ENCODE data around the gene PFDN2. TPM values are rescaled to one million over a fixed set of nuclear protein-coding genes. Genes with fewer than 3 reads are reported as not detected.
"Not testable (repeated sequence)": the region's sequence is repeated elsewhere in the genome, so short reads cannot be mapped to it uniquely, and the experiment has no call there.

Gene PFDN2
- total RNA-seq, 1 experiment from 2014 or later = 46.8 TPM

DNA sequence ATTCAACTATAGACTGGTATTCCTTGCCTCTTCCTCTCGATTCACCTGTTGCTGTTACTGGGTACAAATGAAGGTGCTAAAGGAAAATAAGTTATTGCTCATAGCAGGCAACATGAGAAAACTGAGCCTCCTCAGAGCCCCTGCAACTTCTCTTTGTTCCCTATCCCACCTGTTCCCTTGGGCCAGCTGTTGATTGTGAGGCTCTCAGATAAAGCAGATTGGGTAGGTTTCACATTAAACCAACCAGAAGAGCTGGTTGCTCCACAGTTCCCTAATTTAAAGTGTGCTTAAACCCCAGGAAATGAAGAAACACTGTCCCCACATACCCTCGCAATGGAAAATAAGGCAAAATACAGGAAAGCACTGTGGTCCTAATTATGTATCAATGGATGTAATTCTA lies 9.8 kb upstream of the PFDN2 start:
- H3K27me3 ChIP-seq (ENCODE audit: control insufficient read depth, insufficient read depth, low read length) = no peaks in the 10 kb centered on the region
- DNase-seq = no peak
- no peak overlapping the region for H3K4me3 ChIP-seq (ENCODE audit: insufficient read depth, low read depth, low read length)
- peaks cover 15% of the 10 kb centered on the region for H3K36me3 ChIP-seq (replicated peaks; ENCODE audit: control insufficient read depth, insufficient read depth, low read length)

DNA sequence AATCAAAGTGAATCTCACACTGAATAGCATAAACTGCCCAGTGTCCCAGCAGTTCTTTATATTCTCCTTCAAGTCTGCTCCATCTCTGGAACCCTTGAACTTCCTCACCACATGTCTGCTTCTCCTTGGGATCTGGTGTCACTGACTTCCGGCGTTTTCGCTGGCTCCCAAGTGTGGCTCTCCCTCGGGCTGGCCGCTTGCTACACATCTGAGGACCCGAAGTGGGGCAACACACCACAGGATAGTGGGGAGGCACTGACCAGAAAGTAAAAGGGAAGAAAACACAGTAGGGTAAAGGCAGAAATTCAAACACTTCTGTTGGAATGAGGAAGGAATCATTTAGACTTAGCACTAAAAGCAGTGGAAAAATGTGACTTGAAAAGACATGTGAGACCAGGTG lies 5.1 kb upstream of the PFDN2 start:
- Histone ChIP-seq H3K36me3 (replicated peaks; ENCODE audit: control insufficient read depth, insufficient read depth, low read length) (peaks cover 36% of the 10 kb centered on the region), H3K4me3 (ENCODE audit: insufficient read depth, low read depth, low read length) (no peak overlapping the region), H3K27me3 (ENCODE audit: control insufficient read depth, insufficient read depth, low read length) (no peaks in the 10 kb centered on the region)
- DNase-seq = no peak

DNA sequence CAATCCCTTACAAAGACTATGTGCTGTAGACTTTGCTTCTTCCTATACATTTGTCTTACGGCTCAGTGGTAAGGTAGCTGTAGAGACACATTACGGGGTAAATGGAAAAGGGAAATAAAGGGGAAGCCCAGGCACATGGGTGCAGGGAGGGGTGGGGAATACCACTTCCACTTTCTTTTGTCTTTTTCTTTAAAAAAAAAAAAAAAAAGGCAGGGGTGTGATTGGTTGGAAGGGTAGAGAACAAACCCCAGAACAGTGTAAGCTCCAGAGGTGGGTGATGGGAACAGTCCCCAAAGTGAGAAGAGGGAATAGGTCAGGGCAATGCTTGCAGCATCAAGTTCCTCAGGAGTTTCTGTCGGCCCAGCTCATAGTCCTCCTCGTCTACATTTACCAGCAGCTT lies 4.0 kb upstream of the PFDN2 start:
- H3K4me3 ChIP-seq (ENCODE audit: insufficient read depth, low read depth, low read length) = no peak overlapping the region
- peaks cover 36% of the 10 kb centered on the region for H3K36me3 ChIP-seq (replicated peaks; ENCODE audit: control insufficient read depth, insufficient read depth, low read length)
- H3K27me3 ChIP-seq (ENCODE audit: control insufficient read depth, insufficient read depth, low read length) = no peaks in the 10 kb centered on the region
- no peak for DNase-seq

DNA sequence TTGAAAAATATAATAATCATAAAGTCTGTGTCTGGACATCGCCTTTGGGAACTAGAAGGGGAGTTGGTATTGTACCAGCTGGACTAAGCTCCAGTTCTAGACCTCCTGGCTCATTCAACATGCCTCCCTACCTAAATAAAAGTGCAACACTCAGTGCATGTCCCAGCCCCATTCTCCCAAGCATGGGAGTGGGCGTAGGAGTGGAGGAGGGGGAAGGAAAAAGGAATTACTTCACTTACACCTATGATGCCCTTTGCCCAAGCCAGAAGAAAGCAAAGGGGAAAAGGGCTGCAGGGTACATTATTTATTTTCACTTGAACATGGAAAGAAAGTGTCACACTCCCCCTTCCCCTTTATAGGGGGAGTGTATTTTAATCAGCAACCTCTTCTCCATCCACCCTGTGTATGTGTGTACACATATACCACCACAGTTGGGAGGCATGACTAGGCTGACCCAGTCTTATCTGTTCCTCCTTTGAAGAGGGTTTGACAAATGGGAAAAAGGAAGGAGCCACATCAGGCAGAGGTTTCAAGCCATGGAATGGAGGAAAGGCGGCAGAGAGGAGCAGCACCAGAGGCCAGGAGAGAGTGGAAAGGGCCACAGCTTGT lies 3.3 kb upstream of the PFDN2 start:
- no peak overlapping the region for H3K4me3 ChIP-seq (ENCODE audit: insufficient read depth, low read depth, low read length)
- DNase-seq = no peak
- H3K27me3 ChIP-seq (ENCODE audit: control insufficient read depth, insufficient read depth, low read length) = no peaks in the 10 kb centered on the region
- H3K36me3 ChIP-seq (replicated peaks; ENCODE audit: control insufficient read depth, insufficient read depth, low read length) = peaks cover 36% of the 10 kb centered on the region

DNA sequence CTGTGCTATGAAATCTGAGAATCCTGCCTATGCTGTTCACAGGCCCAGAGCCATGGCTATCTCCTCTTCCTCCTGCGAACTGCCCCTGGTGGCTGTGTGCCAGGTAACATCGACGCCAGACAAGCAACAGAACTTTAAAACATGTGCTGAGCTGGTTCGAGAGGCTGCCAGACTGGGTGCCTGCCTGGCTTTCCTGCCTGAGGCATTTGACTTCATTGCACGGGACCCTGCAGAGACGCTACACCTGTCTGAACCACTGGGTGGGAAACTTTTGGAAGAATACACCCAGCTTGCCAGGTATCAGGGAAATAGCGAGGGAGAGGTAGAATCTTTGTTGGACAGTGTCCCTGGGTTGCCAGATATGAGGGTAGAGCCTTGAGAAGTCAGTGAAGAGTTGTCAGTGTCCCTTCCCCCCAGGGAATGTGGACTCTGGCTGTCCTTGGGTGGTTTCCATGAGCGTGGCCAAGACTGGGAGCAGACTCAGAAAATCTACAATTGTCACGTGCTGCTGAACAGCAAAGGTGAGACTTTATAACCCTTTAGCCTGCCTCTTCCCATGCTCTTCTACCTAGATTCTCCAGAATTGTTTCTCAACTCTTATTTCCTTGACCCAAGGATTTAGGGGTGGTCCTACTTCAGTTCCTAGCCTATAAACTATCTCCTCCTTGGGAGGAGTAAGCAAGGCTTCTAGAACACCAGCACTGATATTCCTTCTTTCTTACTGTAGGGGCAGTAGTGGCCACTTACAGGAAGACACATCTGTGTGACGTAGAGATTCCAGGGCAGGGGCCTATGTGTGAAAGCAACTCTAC lies 1.5 kb upstream of the PFDN2 start:
- H3K36me3 ChIP-seq (replicated peaks; ENCODE audit: control insufficient read depth, insufficient read depth, low read length) = peaks cover 35% of the 10 kb centered on the region
- H3K27me3 ChIP-seq (ENCODE audit: control insufficient read depth, insufficient read depth, low read length) = no peaks in the 10 kb centered on the region
- H3K4me3 ChIP-seq (ENCODE audit: insufficient read depth, low read depth, low read length) = peak overlapping the region; percentile 91; the same call in 1 of the 2 replicates
- peak; percentile 81 for DNase-seq

DNA sequence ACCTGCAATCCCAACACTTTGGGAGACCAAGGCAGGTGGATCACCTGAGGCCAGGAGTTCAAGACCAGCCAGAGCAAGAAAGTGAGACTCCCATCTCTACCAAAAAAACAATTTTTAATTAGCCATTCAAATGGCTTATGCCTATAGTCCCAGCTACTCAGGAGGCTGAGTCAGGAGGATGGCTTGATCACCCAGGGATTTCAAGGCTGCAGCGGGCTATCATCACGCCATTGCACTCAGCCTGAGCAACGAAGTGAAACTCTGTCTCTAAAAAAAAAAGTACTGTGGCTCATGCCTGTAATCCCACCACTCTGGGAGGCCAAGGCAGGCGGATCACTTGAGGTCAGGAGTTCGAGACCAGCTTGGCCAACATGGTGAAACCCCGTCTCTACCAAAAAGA lies 1.9 kb downstream of the PFDN2 start:
- H3K4me3 ChIP-seq (ENCODE audit: insufficient read depth, low read depth, low read length); H3K36me3 ChIP-seq (replicated peaks; ENCODE audit: control insufficient read depth, insufficient read depth, low read length); H3K27me3 ChIP-seq (ENCODE audit: control insufficient read depth, insufficient read depth, low read length); DNase-seq: not testable (repeated sequence)

DNA sequence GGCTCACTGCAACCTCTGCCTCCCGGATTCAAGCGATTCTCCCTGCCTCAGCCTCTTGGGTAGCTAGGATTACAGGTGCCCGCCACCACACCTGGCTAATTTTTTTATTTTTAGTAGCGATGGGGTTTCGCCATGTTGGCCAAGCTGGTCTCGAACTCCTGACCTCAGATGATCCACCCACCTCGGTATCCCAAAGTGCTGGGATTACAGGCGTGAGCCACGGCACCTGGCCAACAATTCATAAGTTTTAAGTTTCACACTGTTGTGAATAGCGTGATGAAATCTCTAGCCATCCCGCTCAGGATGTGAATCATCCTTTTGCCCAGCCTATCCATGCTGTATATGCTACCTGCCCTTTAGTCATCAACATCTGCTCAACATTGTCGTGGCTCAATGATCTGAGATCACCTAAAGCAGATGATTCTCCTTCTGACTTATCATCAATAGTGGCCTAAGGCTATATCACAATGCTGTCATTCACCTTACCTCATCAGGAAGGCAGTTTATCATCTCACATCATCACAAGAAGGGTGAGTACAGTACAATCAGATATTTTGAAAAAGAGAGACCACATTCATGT lies 2.6 kb downstream of the PFDN2 start:
- H3K36me3 ChIP-seq (replicated peaks; ENCODE audit: control insufficient read depth, insufficient read depth, low read length) = peaks cover 6% of the 10 kb centered on the region
- no peaks in the 10 kb centered on the region for H3K27me3 ChIP-seq (ENCODE audit: control insufficient read depth, insufficient read depth, low read length)
- DNase-seq = no peak
- H3K4me3 ChIP-seq (ENCODE audit: insufficient read depth, low read depth, low read length) = no peak overlapping the region

DNA sequence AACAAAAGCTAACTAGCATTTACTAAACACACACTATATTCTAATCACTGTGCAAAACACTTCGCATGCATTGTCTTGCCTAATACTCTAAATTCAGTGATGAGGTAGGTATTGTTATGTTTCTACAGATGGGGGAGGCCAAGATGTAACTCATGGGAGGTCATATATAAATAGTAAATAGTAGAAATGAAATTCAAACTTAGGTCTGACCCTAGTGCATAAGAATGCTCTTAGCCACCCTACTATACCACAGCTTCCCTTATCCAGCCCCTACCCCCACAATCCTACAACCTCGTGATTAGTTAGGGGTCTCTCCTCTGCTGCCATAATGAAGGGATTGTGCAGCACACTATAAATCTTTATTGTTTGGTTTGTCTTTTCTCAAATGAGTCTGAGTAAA lies 3.3 kb downstream of the PFDN2 start:
- Histone ChIP-seq H3K4me3 (ENCODE audit: insufficient read depth, low read depth, low read length) (no peak overlapping the region), H3K27me3 (ENCODE audit: control insufficient read depth, insufficient read depth, low read length) (no peaks in the 10 kb centered on the region)
- no peak for DNase-seq

DNA sequence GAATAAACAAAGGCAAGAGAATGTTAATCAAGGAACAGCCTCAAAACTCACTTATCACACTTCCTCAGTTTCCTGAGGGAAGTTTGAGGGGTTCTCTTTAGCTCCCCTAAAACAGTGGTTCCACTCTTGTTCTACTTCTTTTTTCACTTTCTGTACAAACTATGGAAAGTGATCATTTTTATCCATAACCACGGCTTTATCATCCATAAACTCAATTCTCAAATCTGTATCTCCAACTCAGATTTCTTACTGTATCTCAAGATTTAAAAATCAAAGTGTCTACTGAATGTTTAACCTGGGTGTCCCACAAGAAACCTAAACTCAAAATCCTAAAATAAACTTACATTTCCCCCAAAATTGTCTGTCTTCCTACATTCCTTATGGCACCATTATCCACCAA lies 3.9 kb downstream of the PFDN2 start:
- DNase-seq = no peak
- Histone ChIP-seq H3K27me3 (ENCODE audit: control insufficient read depth, insufficient read depth, low read length) (no peaks in the 10 kb centered on the region), H3K4me3 (ENCODE audit: insufficient read depth, low read depth, low read length) (no peak overlapping the region), H3K36me3 (replicated peaks; ENCODE audit: control insufficient read depth, insufficient read depth, low read length) (no peaks in the 10 kb centered on the region; the same call in 1 of the 2 replicates)

More for the DNA sequence above, 3.3 kb downstream of the PFDN2 start:
- H3K36me3 ChIP-seq (replicated peaks; ENCODE audit: control insufficient read depth, insufficient read depth, low read length) = no peaks in the 10 kb centered on the region; the same call in 1 of the 2 replicates

DNA sequence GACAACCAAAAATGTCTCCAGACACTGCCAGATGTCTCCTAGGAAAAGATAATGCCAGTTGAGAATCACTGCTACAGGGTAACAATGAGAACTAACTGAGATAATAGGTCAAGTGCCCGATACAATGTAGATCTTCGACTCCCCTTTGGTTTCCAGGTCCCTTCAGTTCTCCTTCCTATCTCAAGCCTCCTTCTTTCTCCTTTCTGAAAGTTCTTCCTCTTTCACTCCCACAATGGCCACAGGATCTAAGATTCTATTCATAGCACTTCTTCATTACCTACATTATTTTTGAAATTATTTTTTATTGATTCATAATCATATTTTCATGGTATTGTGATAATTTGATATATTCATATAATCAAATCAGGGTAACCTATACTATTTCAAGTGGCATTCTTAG lies 6.3 kb downstream of the PFDN2 start:
- no peaks in the 10 kb centered on the region for H3K27me3 ChIP-seq (ENCODE audit: control insufficient read depth, insufficient read depth, low read length)
- H3K36me3 ChIP-seq (replicated peaks; ENCODE audit: control insufficient read depth, insufficient read depth, low read length) = no peaks in the 10 kb centered on the region; the same call in 1 of the 2 replicates
- no peak overlapping the region for H3K4me3 ChIP-seq (ENCODE audit: insufficient read depth, low read depth, low read length)
- no peak for DNase-seq

DNA sequence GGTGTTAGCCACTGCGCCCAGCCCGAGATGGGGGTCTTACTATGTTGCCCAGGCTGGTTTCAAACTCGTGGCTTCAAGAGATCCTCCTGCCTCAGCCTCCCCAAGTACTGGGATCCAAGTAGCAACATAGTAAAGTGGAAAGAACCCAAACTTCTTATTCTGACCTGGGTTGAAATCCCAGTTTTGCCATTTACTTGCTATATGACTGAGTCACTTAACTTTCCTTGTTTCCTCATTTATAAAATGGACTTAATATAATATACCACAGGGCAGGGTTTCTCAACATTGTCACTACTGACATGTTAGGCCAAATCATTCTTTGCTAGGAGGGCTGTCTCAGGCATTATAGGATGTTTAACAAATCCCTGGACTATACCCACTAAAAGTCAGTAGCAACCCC lies 6.7 kb downstream of the PFDN2 start:
- DNase-seq = no peak
- Histone ChIP-seq H3K4me3 (ENCODE audit: insufficient read depth, low read depth, low read length) (no peak overlapping the region), H3K27me3 (ENCODE audit: control insufficient read depth, insufficient read depth, low read length) (no peaks in the 10 kb centered on the region), H3K36me3 (replicated peaks; ENCODE audit: control insufficient read depth, insufficient read depth, low read length) (no peaks in the 10 kb centered on the region; the same call in 1 of the 2 replicates)

DNA sequence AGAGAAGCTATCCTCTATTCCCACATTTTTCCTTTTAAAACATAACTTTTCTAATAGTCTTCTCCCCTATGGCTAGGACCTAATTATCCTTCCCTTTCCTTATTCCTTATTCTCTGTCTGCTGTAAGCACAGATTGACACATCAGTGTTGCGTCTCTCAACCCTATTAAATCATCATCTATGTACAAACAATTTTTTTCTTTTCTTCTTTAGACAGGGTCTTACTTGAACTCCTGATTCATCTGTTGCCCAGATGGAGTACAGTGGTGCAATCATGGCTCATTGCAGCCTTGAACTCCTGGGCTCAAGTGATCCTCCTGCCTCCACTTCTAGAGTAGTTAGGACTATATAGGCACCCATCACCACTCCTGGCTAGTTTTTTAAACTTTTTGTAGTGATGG lies 11.4 kb downstream of the PFDN2 start:
- DNase-seq = no peak
- H3K36me3 ChIP-seq (replicated peaks; ENCODE audit: control insufficient read depth, insufficient read depth, low read length) = peaks cover 7% of the 10 kb centered on the region
- no peaks in the 10 kb centered on the region for H3K27me3 ChIP-seq (ENCODE audit: control insufficient read depth, insufficient read depth, low read length)
- H3K4me3 ChIP-seq (ENCODE audit: insufficient read depth, low read depth, low read length) = no peak overlapping the region

DNA sequence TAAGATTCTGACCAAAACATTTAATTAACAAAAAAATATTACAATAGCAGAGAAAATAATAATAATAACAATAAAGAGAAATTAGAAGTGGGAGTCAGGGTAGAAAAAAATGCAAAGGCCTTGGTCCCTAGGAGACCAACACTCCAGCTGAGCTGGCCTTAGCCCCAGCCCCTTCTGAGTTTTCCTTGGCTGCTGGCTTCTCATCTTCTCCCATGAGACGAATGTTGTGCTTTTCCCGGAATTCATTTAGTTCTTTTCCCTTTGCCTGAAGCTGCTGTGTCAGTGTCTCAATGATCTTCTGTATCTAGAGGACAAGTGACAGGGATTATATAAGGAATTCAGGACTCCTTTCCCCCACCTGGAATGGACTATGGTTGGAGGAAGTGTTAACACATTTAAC lies 17.3 kb downstream of the PFDN2 start:
- Histone ChIP-seq H3K36me3 (replicated peaks; ENCODE audit: control insufficient read depth, insufficient read depth, low read length) (peaks cover 10% of the 10 kb centered on the region), H3K4me3 (ENCODE audit: insufficient read depth, low read depth, low read length) (no peak overlapping the region), H3K27me3 (ENCODE audit: control insufficient read depth, insufficient read depth, low read length) (peaks cover 1% of the 10 kb centered on the region; the same call in 1 of the 2 replicates)
- DNase-seq = no peak

DNA sequence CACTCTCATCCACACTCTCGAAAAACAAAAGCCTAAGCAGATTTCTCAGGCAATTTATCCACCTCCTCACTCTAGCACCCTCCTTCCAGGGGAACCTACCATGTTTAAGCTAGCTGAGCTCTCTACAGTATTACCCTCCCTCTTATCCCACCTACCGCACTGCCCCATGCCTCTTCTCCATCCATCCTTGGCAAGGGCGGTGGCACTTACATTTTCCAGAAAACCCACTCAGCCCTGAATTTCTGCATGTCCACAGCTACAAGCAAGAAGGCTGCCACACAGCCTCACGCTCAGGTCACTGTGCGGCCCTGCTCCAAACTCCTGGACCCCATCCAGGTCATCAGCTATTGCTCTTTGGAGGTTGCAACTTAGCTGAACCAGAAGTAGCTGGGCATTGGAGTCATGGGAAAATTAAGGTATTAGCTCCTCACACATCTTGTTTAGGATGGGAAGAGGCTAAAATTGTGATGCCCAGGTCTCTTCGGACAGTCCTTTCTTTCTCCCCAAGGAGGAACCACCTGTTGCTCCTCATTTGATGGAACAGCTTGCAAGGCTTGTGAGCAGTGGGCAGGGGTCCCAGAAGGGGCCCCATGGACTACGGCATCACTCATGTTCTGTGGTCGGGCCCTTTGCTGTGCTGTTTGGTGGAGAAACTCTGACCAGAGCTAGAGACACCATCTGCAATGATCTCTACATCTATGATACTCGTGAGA lies 18.6 kb downstream of the PFDN2 start:
- H3K27me3 ChIP-seq (ENCODE audit: control insufficient read depth, insufficient read depth, low read length) = peaks cover 1% of the 10 kb centered on the region; the same call in 1 of the 2 replicates
- DNase-seq = no peak
- peak overlapping the region; percentile 93 for H3K4me3 ChIP-seq (ENCODE audit: insufficient read depth, low read depth, low read length)
- H3K36me3 ChIP-seq (replicated peaks; ENCODE audit: control insufficient read depth, insufficient read depth, low read length) = peaks cover 10% of the 10 kb centered on the region

All from H7 (cell line).